OCI-LY7 (cell line): ENCODE measurements around the gene CPEB4.

Experiments used
- EZH2phosphoT487 ChIP-seq: fragments of 200-600 bp; sonication (generic); IDR thresholded peaks from 2 replicates; pipeline ENCODE4 v1.6.1; 2018; ENCODE audit warnings: low read depth, borderline replicate concordance, mild to moderate bottlenecking, mixed run types, antibody characterized with exemption, low read length, moderate library complexity, mixed read lengths
- TF ChIP-seq, protein P1 (sequence below): fragments of 200-600 bp; sonication (generic); conservative IDR thresholded peaks from 2 replicates; pipeline ENCODE4 v1.5.1; 2014; ENCODE audit warnings: mild to moderate bottlenecking, antibody characterized with exemption, low read length, moderate library complexity, mixed read lengths

DNA sequence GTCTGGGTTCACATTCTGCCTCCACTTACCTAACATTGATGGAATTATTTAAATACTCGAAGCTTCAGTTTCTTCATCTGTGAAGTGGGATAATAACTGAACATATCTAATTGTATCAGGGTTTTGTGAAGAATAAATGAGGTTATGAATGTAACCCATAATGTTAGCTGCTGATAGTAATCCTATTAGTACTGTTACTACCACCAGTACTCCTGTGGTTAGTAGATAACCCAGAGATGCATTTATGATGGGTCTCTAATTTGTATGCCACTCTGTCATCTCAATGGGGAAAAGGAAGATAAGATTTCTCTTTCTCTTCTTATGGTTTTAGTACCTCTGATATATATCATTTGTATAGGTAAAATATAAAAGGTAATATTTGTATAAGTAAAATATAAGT lies 16.0 kb downstream of the CPEB4 start:
- TF ChIP-seq, protein P1, sequence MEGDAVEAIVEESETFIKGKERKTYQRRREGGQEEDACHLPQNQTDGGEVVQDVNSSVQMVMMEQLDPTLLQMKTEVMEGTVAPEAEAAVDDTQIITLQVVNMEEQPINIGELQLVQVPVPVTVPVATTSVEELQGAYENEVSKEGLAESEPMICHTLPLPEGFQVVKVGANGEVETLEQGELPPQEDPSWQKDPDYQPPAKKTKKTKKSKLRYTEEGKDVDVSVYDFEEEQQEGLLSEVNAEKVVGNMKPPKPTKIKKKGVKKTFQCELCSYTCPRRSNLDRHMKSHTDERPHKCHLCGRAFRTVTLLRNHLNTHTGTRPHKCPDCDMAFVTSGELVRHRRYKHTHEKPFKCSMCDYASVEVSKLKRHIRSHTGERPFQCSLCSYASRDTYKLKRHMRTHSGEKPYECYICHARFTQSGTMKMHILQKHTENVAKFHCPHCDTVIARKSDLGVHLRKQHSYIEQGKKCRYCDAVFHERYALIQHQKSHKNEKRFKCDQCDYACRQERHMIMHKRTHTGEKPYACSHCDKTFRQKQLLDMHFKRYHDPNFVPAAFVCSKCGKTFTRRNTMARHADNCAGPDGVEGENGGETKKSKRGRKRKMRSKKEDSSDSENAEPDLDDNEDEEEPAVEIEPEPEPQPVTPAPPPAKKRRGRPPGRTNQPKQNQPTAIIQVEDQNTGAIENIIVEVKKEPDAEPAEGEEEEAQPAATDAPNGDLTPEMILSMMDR: no peak
- TF ChIP-seq EZH2phosphoT487: no peak
